IMR-90 (cell line): ENCODE measurements around the gene RNPEPL1. TPM values are rescaled to one million over a fixed set of nuclear protein-coding genes. Genes with fewer than 3 reads are reported as not detected.

Source experiments
- ATAC-seq: fragments of 200-7000 bp; cut with Tn5 transposase; 2 replicates; pipeline ENCODE4 v1.9.1; 2020; ENCODE audit warnings: low read depth, mild to moderate bottlenecking, moderate library complexity
- BruUV-seq: library from RNA; stranded (reverse); fragments of 400-500 nt; replicated peaks from 2 replicates; lab custom pipeline; 2021; lab: Mats Ljungman, UMichigan
- CTCF ChIA-PET: fragments of 300-600 bp; formaldehyde crosslinking; extraction: SDS; loops from one replicate; lab custom pipeline; 2021; ENCODE audit warnings: antibody characterized with exemption; lab: Yijun Ruan, JAX
- POLR2A ChIA-PET: fragments of 300-600 bp; sonication (Branson Sonifier 250); formaldehyde crosslinking; loops from one replicate; lab custom pipeline; 2022; ENCODE audit warnings: antibody characterized with exemption; ENCODE audit not compliant: unreplicated experiment; lab: Charles Lee
- DNase-seq: peaks from one replicate; pipeline ENCODE4 v3.0.0; 2013
- H2AFZ ChIP-seq: replicated peaks from 2 replicates; pipeline ENCODE3; 2013; ENCODE audit warnings: low read length, mild to moderate bottlenecking; ENCODE audit not compliant: poor library complexity
- H2AK5ac ChIP-seq: 2 replicates; pipeline ENCODE4 v1.6.1; 2013; ENCODE audit warnings: low read depth, low read length, inconsistent platforms
- H2AK9ac ChIP-seq: replicated peaks from 2 replicates; pipeline ENCODE3; 2013; ENCODE audit warnings: mild to moderate bottlenecking, low read depth, low read length, moderate library complexity; ENCODE audit not compliant: poor library complexity
- H2BK120ac ChIP-seq: 2 replicates; pipeline ENCODE4 v1.6.1; 2013; ENCODE audit warnings: low read depth, low read length, inconsistent platforms
- H2BK15ac ChIP-seq: 3 replicates; pipeline ENCODE4 v1.6.1; 2013; ENCODE audit warnings: low read depth, low read length, inconsistent platforms
- H2BK20ac ChIP-seq: 2 replicates; pipeline ENCODE4 v1.6.1; 2013; ENCODE audit warnings: low read depth, mild to moderate bottlenecking, inconsistent platforms, low read length, moderate library complexity
- H2BK5ac ChIP-seq: 2 replicates; pipeline ENCODE4 v1.6.1; 2013; ENCODE audit warnings: mild to moderate bottlenecking, low read depth, low read length, inconsistent platforms; ENCODE audit not compliant: poor library complexity, severe bottlenecking
- H3K14ac ChIP-seq: replicated peaks from 2 replicates; pipeline ENCODE4 v1.6.1; 2013; ENCODE audit warnings: low read depth, low read length, inconsistent platforms
- H3K18ac ChIP-seq: 2 replicates; pipeline ENCODE4 v1.6.1; 2013; ENCODE audit warnings: low read depth, low read length, control low read depth
- H3K23ac ChIP-seq: 2 replicates; pipeline ENCODE4 v1.6.1; 2013; ENCODE audit warnings: low read depth, low read length, inconsistent platforms
- H3K27ac ChIP-seq: 2 replicates; pipeline ENCODE4 v1.5.1; 2013; ENCODE audit warnings: mild to moderate bottlenecking, control low read depth, low read length; ENCODE audit not compliant: insufficient read depth
- H3K27me3 ChIP-seq: 2 replicates; pipeline ENCODE4 v1.6.1; 2013; ENCODE audit warnings: low read length; ENCODE audit not compliant: control insufficient read depth, insufficient read depth
- H3K36me3 ChIP-seq: 2 replicates; pipeline ENCODE4 v1.6.1; 2013; ENCODE audit warnings: low read length, mixed read lengths; ENCODE audit not compliant: control insufficient read depth, insufficient read depth
- H3K4ac ChIP-seq: 2 replicates; pipeline ENCODE4 v1.6.1; 2013; ENCODE audit warnings: low read depth, low read length, inconsistent platforms
- H3K4me1 ChIP-seq: 2 replicates; pipeline ENCODE4 v1.6.1; 2013; ENCODE audit warnings: low read length, mixed read lengths; ENCODE audit not compliant: control insufficient read depth, insufficient read depth
- H3K4me2 ChIP-seq: 2 replicates; pipeline ENCODE4 v1.6.1; 2013; ENCODE audit warnings: low read depth, mild to moderate bottlenecking, control low read depth, low read length, moderate library complexity
- H3K4me3 ChIP-seq: 2 replicates; pipeline ENCODE4 v1.5.1; 2013; ENCODE audit warnings: low read depth, mild to moderate bottlenecking, control low read depth, low read length, moderate library complexity; ENCODE audit not compliant: insufficient read depth
- H3K56ac ChIP-seq: 2 replicates; pipeline ENCODE4 v1.6.1; 2013; ENCODE audit warnings: low read length, inconsistent platforms; ENCODE audit not compliant: insufficient read depth; ENCODE audit errors: extremely low read depth
- H3K79me1 ChIP-seq, 2 experiments: 2 replicates each; pipeline ENCODE4 v1.6.1; 2013; ENCODE audit warnings: low read length in 2 of 2, inconsistent platforms in 1 of 2, low read depth in 1 of 2
- H3K9ac ChIP-seq: 2 replicates; pipeline ENCODE4 v1.6.1; 2013; ENCODE audit warnings: low read depth, low read length, control low read depth
- H3K9me1 ChIP-seq: 2 replicates; pipeline ENCODE4 v1.6.1; 2013; ENCODE audit warnings: low read length, inconsistent platforms; ENCODE audit not compliant: insufficient read depth
- H3K9me3 ChIP-seq: 2 replicates; pipeline ENCODE4 v1.6.1; 2013; ENCODE audit warnings: low read length; ENCODE audit not compliant: control insufficient read depth, insufficient read depth
- H4K20me1 ChIP-seq: 2 replicates; pipeline ENCODE4 v1.6.1; 2013; ENCODE audit warnings: low read length, inconsistent platforms; ENCODE audit not compliant: insufficient read depth
- H4K5ac ChIP-seq: 2 replicates; pipeline ENCODE4 v1.6.1; 2013; ENCODE audit warnings: mild to moderate bottlenecking, low read depth, low read length, control low read depth
- H4K8ac ChIP-seq, 2 experiments: 2 replicates each; pipeline ENCODE4 v1.6.1; 2013; ENCODE audit warnings: low read depth in 2 of 2, low read length in 2 of 2, control low read depth in 1 of 2, inconsistent platforms in 1 of 2
- H4K91ac ChIP-seq: 2 replicates; pipeline ENCODE4 v1.6.1; 2013; ENCODE audit warnings: low read depth, low read length, inconsistent platforms; ENCODE audit not compliant: insufficient read depth
- CEBPB ChIP-seq: IDR thresholded peaks from 2 replicates; pipeline ENCODE4 v1.6.1; 2012; ENCODE audit warnings: low read depth, low read length, improper control_type of control experiment
- CHD1 ChIP-seq: IDR thresholded peaks from 2 replicates; pipeline ENCODE4 v1.6.1; 2012; ENCODE audit warnings: low read depth, low read length, improper control_type of control experiment
- FOS ChIP-seq: fragments of 150-350 bp; IDR thresholded peaks from 2 replicates; pipeline ENCODE4 v1.6.1; 2016; ENCODE audit warnings: low read depth, low read length
- MAFK ChIP-seq: IDR thresholded peaks from 2 replicates; pipeline ENCODE4 v1.6.1; 2012; ENCODE audit warnings: low read depth, low read length, improper control_type of control experiment
- MAZ ChIP-seq: IDR thresholded peaks from 2 replicates; pipeline ENCODE4 v1.6.1; 2012; ENCODE audit warnings: low read depth, mild to moderate bottlenecking, low read length, improper control_type of control experiment, moderate library complexity, borderline replicate concordance
- NFE2L2 ChIP-seq: fragments of 150-350 bp; IDR thresholded peaks from 2 replicates; pipeline ENCODE4 v1.6.1; 2016; ENCODE audit warnings: low read depth, mild to moderate bottlenecking, low read length
- RCOR1 ChIP-seq: IDR thresholded peaks from 2 replicates; pipeline ENCODE4 v1.6.1; 2012; ENCODE audit warnings: mild to moderate bottlenecking, low read length, improper control_type of control experiment; ENCODE audit not compliant: insufficient replicate concordance
- RFX5 ChIP-seq: IDR thresholded peaks from 2 replicates; pipeline ENCODE4 v1.8.0; 2012; ENCODE audit warnings: low read depth, mild to moderate bottlenecking, low read length, moderate library complexity
- SMC3 ChIP-seq: fragments of 150-350 bp; IDR thresholded peaks from 2 replicates; pipeline ENCODE4 v1.6.1; 2016; ENCODE audit warnings: low read depth, mild to moderate bottlenecking, antibody characterized with exemption, low read length, moderate library complexity
- WGBS, 2 experiments: methylation state at CpG; one replicate each; pipeline versions ENCODE4 v1.1.5 to v1.1.7; 2013; ENCODE audit warnings: missing lambda C conversion rate in 2 of 2; ENCODE audit not compliant: insufficient read length in 1 of 2; ENCODE audit errors: extremely low coverage in 2 of 2; 5-methylcytosine and 5-hydroxymethylcytosine counted together
- dilution Hi-C: fragments of 300-500 bp; cut with HindIII; formaldehyde crosslinking; loops from one replicate; pipeline ENCODE4 v1.14.3; 2018; ENCODE audit warnings: low sequenced_read_pairs; ENCODE audit not compliant: unreplicated experiment
- in situ Hi-C: fragments of 300-500 bp; cut with MboI; formaldehyde crosslinking; loops from 3 replicates; pipeline ENCODE4 v1.14.3; 2019; ENCODE audit warnings: low sequenced_read_pairs, inconsistent platforms, mixed read lengths
- intact Hi-C: fragments of 100-400 bp; cut with micrococcal nuclease; formaldehyde crosslinking; loops from 2 replicates; pipeline ENCODE4 v1.10.0; 2022
- polyA plus RNA-seq, 3 experiments: library from polyadenylated mRNA; depleted of rRNA; stranded (reverse); fragments of >200 nt; gene quantifications; 2 replicates each; pipeline ENCODE4 v1.2.3, GENCODE V29; 2012; ENCODE audit warnings: low replicate concordance in 1 of 3
- total RNA-seq: library from RNA; depleted of rRNA; stranded (reverse); fragments of >200 nt; gene quantifications from 2 replicates; pipeline ENCODE4 v1.2.3, GENCODE V29; 2012
- TF ChIP-seq, protein P1 (sequence below): fragments of 150-350 bp; IDR thresholded peaks from 2 replicates; pipeline ENCODE4 v1.6.1; 2016; ENCODE audit warnings: low read depth, mild to moderate bottlenecking, low read length, moderate library complexity, borderline replicate concordance

The RNPEPL1 gene
- total and polyA plus RNA-seq, 2 of the 4 experiments (the other 2 are of a cell fraction): 3.8 to 18.7 TPM

DNA sequence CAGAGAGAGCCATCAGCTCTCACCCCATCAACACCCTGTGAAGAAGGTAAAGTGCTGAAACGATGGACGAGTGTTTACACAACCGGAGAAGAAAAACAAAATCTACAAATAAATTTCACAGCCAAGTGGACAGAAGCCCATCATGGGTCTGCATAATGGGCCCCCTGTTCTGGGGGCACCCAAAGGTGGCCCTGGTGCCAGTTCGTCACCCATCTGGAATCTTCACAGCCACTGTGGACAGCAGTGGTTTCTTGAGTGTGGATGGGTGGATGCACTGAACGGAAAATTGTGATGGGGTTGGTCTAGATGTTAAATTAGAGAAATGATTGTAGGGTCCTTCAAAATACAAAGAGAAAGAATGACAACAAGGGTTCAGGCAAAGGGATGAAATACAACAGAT, 49.3 kb upstream of the RNPEPL1 start:
- no peak overlapping the region; the same call in 1 of the 2 replicates for H3K4me2 ChIP-seq
- no peak overlapping the region for H2BK120ac ChIP-seq
- TF ChIP-seq SMC3: no peak
- TF ChIP-seq RCOR1: no peak
- no peak for TF ChIP-seq FOS
- TF ChIP-seq CHD1: no peak
- no peak for TF ChIP-seq MAFK
- no peak for TF ChIP-seq MAZ
- TF ChIP-seq CEBPB: no peak
- TF ChIP-seq, protein P1, sequence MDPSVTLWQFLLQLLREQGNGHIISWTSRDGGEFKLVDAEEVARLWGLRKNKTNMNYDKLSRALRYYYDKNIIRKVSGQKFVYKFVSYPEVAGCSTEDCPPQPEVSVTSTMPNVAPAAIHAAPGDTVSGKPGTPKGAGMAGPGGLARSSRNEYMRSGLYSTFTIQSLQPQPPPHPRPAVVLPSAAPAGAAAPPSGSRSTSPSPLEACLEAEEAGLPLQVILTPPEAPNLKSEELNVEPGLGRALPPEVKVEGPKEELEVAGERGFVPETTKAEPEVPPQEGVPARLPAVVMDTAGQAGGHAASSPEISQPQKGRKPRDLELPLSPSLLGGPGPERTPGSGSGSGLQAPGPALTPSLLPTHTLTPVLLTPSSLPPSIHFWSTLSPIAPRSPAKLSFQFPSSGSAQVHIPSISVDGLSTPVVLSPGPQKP: no peak
- TF ChIP-seq NFE2L2: no peak
- TF ChIP-seq RFX5: no peak
- 75% methylated on average over 2 of the region's 5 CpGs; no CpG with 5 or more reads in 1 of the 2 experiments for WGBS, 2 experiments
- H3K36me3 ChIP-seq: peaks cover 7% of the 10 kb centered on the region; the same call in 1 of the 2 replicates
- no peak overlapping the region for H2BK20ac ChIP-seq
- no peak overlapping the region for H3K56ac ChIP-seq
- no peaks in the 10 kb centered on the region for H3K27me3 ChIP-seq
- H4K5ac ChIP-seq: no peak overlapping the region
- no peak overlapping the region for H2AK5ac ChIP-seq
- intact Hi-C loops: no loop called here
- in situ Hi-C loops: loop anchor here (5.0 kb wide), 1 partner anchor 188 kb away; no protein-coding TSS in a partner anchor
- no peak overlapping the region for H3K14ac ChIP-seq
- no peak overlapping the region for H2BK15ac ChIP-seq
- H3K9me1 ChIP-seq: no peaks in the 10 kb centered on the region; the same call in 1 of the 2 replicates
- no peak overlapping the region for H4K8ac ChIP-seq
- no peak overlapping the region for H3K18ac ChIP-seq
- H3K4ac ChIP-seq: no peak overlapping the region
- no TSS peak for BruUV-seq
- dilution Hi-C loops: no loop called here
- no peaks in the 10 kb centered on the region for H3K79me1 ChIP-seq
- ChIA-PET POLR2A (no interaction called here), CTCF (no interaction called here)
- peaks cover 4% of the 10 kb centered on the region for H3K9me3 ChIP-seq
- ATAC-seq (no peak), DNase-seq (no peak)
- H3K4me3 ChIP-seq: no peak overlapping the region
- no peak overlapping the region for H3K27ac ChIP-seq
- no peak overlapping the region for H4K91ac ChIP-seq
- H4K20me1 ChIP-seq: no peaks in the 10 kb centered on the region
- H2BK5ac ChIP-seq: no peak overlapping the region
- no peak overlapping the region for H3K23ac ChIP-seq
- H3K9ac ChIP-seq: no peak overlapping the region
- H3K4me1 ChIP-seq: peaks cover 1% of the 10 kb centered on the region; the same call in 1 of the 2 replicates
- H2AK9ac ChIP-seq: no peak overlapping the region
- H2AFZ ChIP-seq: no peak overlapping the region
